GM12878 (cell line): ENCODE data around the gene CRYZL1. TPM values are rescaled to one million over a fixed set of nuclear protein-coding genes. Genes with fewer than 3 reads are reported as not detected.

Experiments used
- ATAC-seq: fragments of 200-7000 bp; cut with Tn5 transposase; 3 replicates; pipeline ENCODE4 v1.9.1; 2020; ENCODE audit warnings: mild to moderate bottlenecking, moderate library complexity
- BruUV-seq: library from RNA; stranded (reverse); fragments of 400-500 nt; replicated peaks from 2 replicates; lab custom pipeline; 2021; lab: Mats Ljungman, UMichigan
- CTCF ChIA-PET: fragments of 300-600 bp; sonication (Branson Sonifier 250); formaldehyde crosslinking; extraction: SDS; loops from one replicate; lab custom pipeline; 2021; ENCODE audit warnings: inconsistent platforms; lab: Yijun Ruan, JAX
- POLR2A ChIA-PET: fragments of 350-600 bp; formaldehyde crosslinking; extraction: SDS; loops from one replicate; lab custom pipeline; 2021; ENCODE audit warnings: inconsistent platforms; lab: Charles Lee
- RAD21 ChIA-PET: fragments of 300-600 bp; sonication (Branson Sonifier 250); formaldehyde crosslinking; loops from one replicate; lab custom pipeline; 2023; ENCODE audit warnings: antibody characterized with exemption; ENCODE audit not compliant: unreplicated experiment; lab: Charles Lee
- SMC1A ChIA-PET: fragments of 300-600 bp; sonication (Branson Sonifier 250); formaldehyde crosslinking; loops from one replicate; lab custom pipeline; 2023; ENCODE audit not compliant: unreplicated experiment, uncharacterized antibody; lab: Charles Lee
- DNase-seq: peaks from one replicate; pipeline ENCODE4 v3.0.0-alpha.2; 2011; ENCODE audit warnings: low read depth, low spot score
- FAIRE-seq: peaks from 3 replicates; lab custom pipeline; 2011; peaks lifted over from hg19 to GRCh38; lab: Jason Lieb, UNC
- H2AFZ ChIP-seq: 2 replicates; pipeline ENCODE4 v1.6.0; 2011; ENCODE audit warnings: low read depth, low read length, control low read depth; ENCODE audit not compliant: control insufficient read depth
- H3K27ac ChIP-seq: 2 replicates; pipeline ENCODE4 v1.5.1; 2011; ENCODE audit warnings: control low read depth; ENCODE audit not compliant: control insufficient read depth, insufficient read depth
- H3K27me3 ChIP-seq, 2 experiments: replicated peaks in 1 of 2; 2 replicates each; pipeline versions ENCODE4 v1.6.0 to v1.6.1; 2011; ENCODE audit warnings: low read length in 1 of 2; ENCODE audit not compliant: control insufficient read depth in 2 of 2, insufficient read depth in 2 of 2
- H3K36me3 ChIP-seq, 2 experiments: 2 replicates each; pipeline ENCODE4 v1.5.1; 2011; ENCODE audit warnings: low read length in 1 of 2; ENCODE audit not compliant: control insufficient read depth in 2 of 2, insufficient read depth in 2 of 2
- H3K4me1 ChIP-seq: 2 replicates; pipeline ENCODE4 v1.6.1; 2011; ENCODE audit warnings: mild to moderate bottlenecking, low read length, moderate library complexity, mixed read lengths; ENCODE audit not compliant: control insufficient read depth, insufficient read depth
- H3K4me2 ChIP-seq: 2 replicates; pipeline ENCODE4 v1.6.0; 2011; ENCODE audit warnings: control low read depth; ENCODE audit not compliant: control insufficient read depth, insufficient read depth
- H3K4me3 ChIP-seq: fragments of 200-600 bp; sonication (generic); 2 replicates; pipeline ENCODE4 v1.5.1; 2016
- H3K79me2 ChIP-seq: 2 replicates; pipeline ENCODE4 v1.6.0; 2011; ENCODE audit warnings: low read length; ENCODE audit not compliant: control insufficient read depth, insufficient read depth
- H3K9ac ChIP-seq: 2 replicates; pipeline ENCODE4 v1.8.0; 2011; ENCODE audit warnings: low read length, control low read depth, mixed read lengths; ENCODE audit not compliant: control insufficient read depth, insufficient read depth
- H3K9me3 ChIP-seq: replicated peaks from 3 replicates; pipeline ENCODE4 v1.5.1; 2011; ENCODE audit warnings: mild to moderate bottlenecking, low read length; ENCODE audit not compliant: control insufficient read depth, insufficient read depth
- H4K20me1 ChIP-seq: 2 replicates; pipeline ENCODE4 v1.6.0; 2011; ENCODE audit not compliant: control insufficient read depth, insufficient read depth
- ATF7 ChIP-seq: fragments of 450-650 bp; IDR thresholded peaks from 2 replicates; pipeline ENCODE4 v1.6.1; 2016; ENCODE audit warnings: low read depth, mild to moderate bottlenecking
- GABPA ChIP-seq: IDR thresholded peaks from 2 replicates; pipeline ENCODE4 v1.6.1; 2014; ENCODE audit warnings: antibody characterized with exemption, low read depth, mild to moderate bottlenecking, inconsistent platforms
- KAT2A ChIP-seq: conservative IDR thresholded peaks from 2 replicates; pipeline ENCODE4 v1.6.1; 2011; ENCODE audit warnings: low read depth, low read length; ENCODE audit not compliant: control insufficient read depth
- MTA3 ChIP-seq: IDR thresholded peaks from 2 replicates; pipeline ENCODE4 v1.6.1; 2012; ENCODE audit warnings: low read length, inconsistent platforms, borderline replicate concordance
- NR2C1 ChIP-seq: fragments of 450-650 bp; IDR thresholded peaks from 2 replicates; pipeline ENCODE4 v1.6.1; 2017; ENCODE audit warnings: antibody characterized with exemption, mild to moderate bottlenecking, moderate library complexity
- POLR2A ChIP-seq: IDR thresholded peaks from 2 replicates; pipeline ENCODE4 v1.6.1; 2011; ENCODE audit warnings: low read depth, mild to moderate bottlenecking, low read length
- POLR2AphosphoS2 ChIP-seq: IDR thresholded peaks from 2 replicates; pipeline ENCODE4 v1.6.1; 2011; ENCODE audit warnings: low read depth, mild to moderate bottlenecking, low read length, improper control_type of control experiment, moderate library complexity
- POLR2AphosphoS5 ChIP-seq: IDR thresholded peaks from 2 replicates; pipeline ENCODE4 v1.6.1; 2011; ENCODE audit warnings: mild to moderate bottlenecking, low read length, inconsistent platforms
- POU2F2 ChIP-seq: IDR thresholded peaks from 3 replicates; pipeline ENCODE4 v1.6.1; 2011; ENCODE audit warnings: low read depth, mild to moderate bottlenecking, low read length, borderline replicate concordance
- RELB ChIP-seq: fragments of 450-650 bp; IDR thresholded peaks from 2 replicates; pipeline ENCODE4 v1.6.1; 2017; ENCODE audit warnings: low read depth, mild to moderate bottlenecking, moderate library complexity
- WGBS: methylation state at CpG from one replicate; pipeline ENCODE4 v1.1.6; 2016; ENCODE audit warnings: low lambda C conversion rate; ENCODE audit not compliant: insufficient replicate concordance, insufficient coverage; ENCODE audit errors: missing lambda C conversion rate; 5-methylcytosine and 5-hydroxymethylcytosine counted together
- in situ Hi-C: fragments of 300-500 bp; cut with MboI; formaldehyde crosslinking; loops from 9 replicates; pipeline ENCODE4 v1.14.3; 2018; ENCODE audit warnings: mixed read lengths
- intact Hi-C: fragments of 100-400 bp; cut with micrococcal nuclease; formaldehyde crosslinking; loops from one replicate; pipeline ENCODE4 v1.14.2; 2022; ENCODE audit not compliant: unreplicated experiment
- polyA plus RNA-seq, 11 experiments: library from polyadenylated mRNA; depleted of rRNA in 4 of 11; unstranded in 6 of 11; stranded (reverse) in 5 of 11; fragments of >200 nt; fragmentation: Nextera tagmentation in 4 of 11; fragmentation: Illumina TruSeq in 1 of 11; extraction: Ambion mirVana in 4 of 11; extraction: Trizol in 1 of 11; gene quantifications; 1 replicate in 1 of 11; 2 replicates in 10 of 11; pipeline versions ENCODE4 v1.2.1 to v1.2.3, GENCODE V29; 2011 to 2016; ENCODE audit warnings: inconsistent platforms in 2 of 11, missing spikeins in 2 of 11, low read depth in 1 of 11
- total RNA-seq, 4 experiments: library from RNA; depleted of rRNA in 3 of 4; stranded (reverse); fragments of >200 nt in 3 of 4; fragmentation: Illumina TruSeq in 1 of 4; extraction: Trizol in 1 of 4; gene quantifications; 2 replicates each; pipeline versions ENCODE4 v1.2.1 to v1.2.3, GENCODE V29; 2013 to 2021

CRYZL1 gene
- total and polyA plus RNA-seq, 10 of the 15 experiments (the other 5 are each of a cell fraction or from before 2014, with no cell fraction given) = 14.3 to 72.4 (median 30.7) TPM

GRCh38 chr21:33552999-33553598 lies 88.4 kb downstream of the CRYZL1 start:
- Histone ChIP-seq H4K20me1 (peaks cover 2% of the 10 kb centered on the region), H3K9ac (no peak overlapping the region), H3K27me3 (no peaks in the 10 kb centered on the region), H2AFZ (no peak overlapping the region), H3K36me3 (peaks cover 46 to 68% of the 10 kb centered on the region in 2 experiments), H3K4me3 (no peak overlapping the region), H3K27ac (no peak overlapping the region), H3K4me2 (no peak overlapping the region), H3K79me2 (peaks cover 88% of the 10 kb centered on the region), H3K4me1 (no peaks in the 10 kb centered on the region), H3K9me3 (peaks cover 21% of the 10 kb centered on the region; the same call in 2 of the 3 replicates)
- CTCF ChIA-PET = no interaction called here
- TF ChIP-seq POLR2AphosphoS5 (peak; percentile 52), POLR2AphosphoS2 (0 out of 2 replicates have a peak, but pooled peaks have one; percentile 2), MTA3 (no peak), GABPA (no peak), RELB (no peak), POLR2A (peak; percentile 51; the same call in 1 of the 2 replicates), NR2C1 (no peak), KAT2A (no peak), ATF7 (no peak), POU2F2 (0 out of 3 replicates have a peak, but pooled peaks have one; percentile 7)
- peak; percentile 5; the same call in 2 of the 3 replicates for ATAC-seq
- RAD21 ChIA-PET = no interaction called here
- no peak for FAIRE-seq
- in situ Hi-C loops = no loop called here
- SMC1A ChIA-PET = interaction anchor here (5.6 kb wide), 1 partner anchor 9 kb away, joined by 23 read pairs; no protein-coding TSS in a partner anchor
- POLR2A ChIA-PET = interaction anchor here (0.6 kb wide), 1 partner anchor 85 kb away, joined by 6 read pairs; no protein-coding TSS in a partner anchor
- intact Hi-C loops = no loop called here
- WGBS = 98% methylated on average over 12 of the region's 12 CpGs
- BruUV-seq = no TSS peak
- no peak for DNase-seq
